HG02981 (cell line): ENCODE measurements around the gene TBC1D7.
A peak's percentile ranks its signal among the peaks of the same experiment; 100 is the strongest.

Experiments used
- ATAC-seq: cut with Tn5 transposase; IDR thresholded peaks from one replicate; pipeline ENCODE4 v1.9.1; 2021; ENCODE audit warnings: mild to moderate bottlenecking, moderate library complexity; ENCODE audit not compliant: unreplicated experiment

TBC1D7 gene

DNA sequence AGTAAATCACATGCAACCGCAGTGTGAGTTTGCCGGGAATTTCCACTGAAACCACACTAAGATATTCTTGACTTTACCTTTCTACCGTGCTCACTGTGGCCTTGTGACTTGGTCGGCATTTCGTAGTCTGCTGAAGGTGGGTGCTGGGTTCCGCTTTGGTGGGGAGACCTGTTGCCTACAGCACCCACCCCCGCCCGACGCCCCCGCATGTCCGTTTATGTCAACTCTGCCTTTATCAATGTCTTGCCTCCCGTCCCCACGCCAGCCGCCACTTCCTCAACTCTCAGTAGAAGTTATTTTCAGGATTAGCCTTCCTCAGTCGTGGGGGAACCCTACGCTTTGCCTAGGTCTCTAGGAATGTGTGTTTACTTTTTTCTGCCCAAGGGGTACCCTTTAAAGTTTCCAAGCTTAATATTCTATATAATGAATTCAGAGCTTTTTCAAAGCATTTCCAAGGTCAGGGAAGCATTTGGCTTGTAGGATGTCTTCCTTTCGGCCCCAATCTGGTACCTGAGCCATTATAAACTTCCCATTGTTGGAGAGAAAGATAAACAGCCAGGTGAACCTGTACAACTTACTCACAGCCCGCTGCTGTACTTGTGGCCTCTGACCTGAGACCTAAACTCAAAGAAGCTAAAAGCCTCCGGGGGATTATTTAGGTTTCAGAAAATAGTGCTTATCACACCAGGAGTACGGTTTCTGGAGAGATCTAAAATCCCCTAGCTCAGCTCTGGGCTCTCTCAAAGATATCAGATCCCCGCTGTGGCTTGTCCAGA is 54.2 kb downstream of the TBC1D7 start:
- ATAC-seq: peak; percentile 34

DNA sequence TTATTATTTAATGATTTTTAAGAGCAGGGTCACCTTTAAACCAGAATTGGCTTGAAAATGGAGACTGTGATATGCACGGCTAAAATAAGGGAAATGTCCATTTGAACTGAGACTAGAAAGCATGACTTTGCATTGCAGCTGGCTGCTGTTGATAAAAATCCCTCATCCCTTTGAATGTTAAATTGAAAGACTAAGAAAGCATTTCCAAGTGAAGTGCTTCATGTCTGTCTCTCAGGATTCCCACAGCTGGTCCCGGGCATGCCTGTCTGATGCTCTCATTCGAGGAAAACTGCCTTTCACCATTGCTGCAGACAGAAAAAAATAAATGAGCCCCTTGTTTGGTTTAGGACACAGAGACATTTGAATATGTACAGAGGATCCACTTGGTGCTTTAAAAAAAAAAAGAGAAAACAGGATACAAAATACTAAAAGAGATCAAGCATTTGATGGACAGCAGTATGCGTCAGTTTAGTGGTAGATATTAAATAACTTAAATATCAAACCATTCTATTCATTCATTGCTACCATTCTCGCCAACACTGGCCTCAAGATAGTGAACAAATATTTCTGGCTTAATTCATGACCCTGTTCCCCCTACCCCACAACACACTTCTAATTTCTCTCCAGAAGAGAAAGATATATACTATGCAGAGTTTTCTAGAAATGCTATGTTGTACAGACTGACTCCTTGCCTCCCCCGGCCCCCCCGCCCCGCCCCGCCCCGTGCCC is 55.0 kb downstream of the TBC1D7 start:
- no peak for ATAC-seq

DNA sequence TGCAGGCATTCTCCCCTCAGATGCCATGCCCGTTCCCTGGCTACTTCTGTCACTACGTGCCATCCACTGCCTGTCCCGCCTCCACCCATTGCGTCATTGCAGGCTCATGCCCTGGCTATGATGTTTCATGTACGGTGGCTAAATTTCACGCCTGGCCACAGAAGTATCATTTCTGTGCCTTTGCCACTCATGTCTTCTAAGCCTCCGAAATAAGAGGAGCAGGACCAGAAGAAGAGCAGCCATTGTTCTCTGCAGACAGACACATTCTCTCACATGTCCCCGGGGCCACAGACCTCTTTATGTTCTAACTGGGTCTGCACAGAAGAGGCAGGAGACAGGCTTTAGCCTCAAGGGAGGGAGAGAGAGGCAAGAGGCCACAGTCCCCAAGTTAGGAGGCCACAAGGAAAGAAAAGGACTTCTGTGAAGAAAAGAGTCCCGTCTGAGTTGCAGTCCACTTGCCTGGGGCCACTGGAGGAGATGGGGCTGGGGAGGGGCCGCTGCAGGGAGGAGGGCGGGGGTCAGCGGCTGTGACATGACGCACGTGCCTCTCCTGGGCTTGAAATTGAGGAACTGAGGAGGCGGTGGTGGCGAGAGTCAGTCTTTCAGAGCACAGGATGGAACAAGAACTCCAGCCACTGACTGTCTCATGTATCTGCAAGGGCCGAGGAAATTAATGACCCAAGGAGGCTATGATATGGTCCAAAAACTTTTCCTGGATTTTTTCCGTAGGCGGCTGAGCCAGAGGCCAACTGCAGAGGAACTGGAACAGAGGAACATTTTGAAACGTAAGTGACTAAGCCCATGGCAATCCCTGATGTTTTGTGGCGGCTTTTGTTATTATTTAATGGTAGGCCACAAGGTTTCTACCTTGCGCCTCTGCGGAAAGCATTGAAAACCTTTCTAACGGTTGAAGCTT is 55.9 kb downstream of the TBC1D7 start:
- peak; percentile 62 for ATAC-seq

DNA sequence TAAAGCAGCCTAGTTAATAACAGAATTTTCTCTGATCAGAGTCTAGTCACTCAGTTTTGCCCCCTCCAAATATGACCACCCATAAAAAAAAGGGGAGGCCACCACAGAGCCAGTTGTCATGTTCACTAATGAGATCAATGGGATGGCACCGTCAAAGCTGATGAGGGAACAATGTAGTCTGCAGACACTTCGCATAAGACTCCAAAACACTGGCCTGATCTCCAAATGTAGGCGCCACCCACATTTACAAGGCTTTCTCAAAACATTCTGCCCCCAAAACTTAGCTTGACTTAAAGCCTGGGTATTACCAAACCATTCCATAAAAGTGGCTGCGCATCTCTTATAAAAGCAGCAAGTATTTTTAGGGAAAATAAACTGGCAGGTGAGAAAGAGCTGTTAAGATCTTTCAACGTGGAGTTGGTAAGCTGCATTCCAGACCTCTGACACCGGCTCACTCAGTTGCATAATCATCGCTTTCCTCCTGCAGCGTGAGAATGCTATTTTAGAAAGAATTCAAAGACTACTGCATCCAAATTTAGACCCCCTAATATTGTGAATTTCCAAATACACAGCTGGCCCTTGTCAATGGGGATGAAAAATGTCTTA is 59.3 kb downstream of the TBC1D7 start:
- no peak for ATAC-seq

DNA sequence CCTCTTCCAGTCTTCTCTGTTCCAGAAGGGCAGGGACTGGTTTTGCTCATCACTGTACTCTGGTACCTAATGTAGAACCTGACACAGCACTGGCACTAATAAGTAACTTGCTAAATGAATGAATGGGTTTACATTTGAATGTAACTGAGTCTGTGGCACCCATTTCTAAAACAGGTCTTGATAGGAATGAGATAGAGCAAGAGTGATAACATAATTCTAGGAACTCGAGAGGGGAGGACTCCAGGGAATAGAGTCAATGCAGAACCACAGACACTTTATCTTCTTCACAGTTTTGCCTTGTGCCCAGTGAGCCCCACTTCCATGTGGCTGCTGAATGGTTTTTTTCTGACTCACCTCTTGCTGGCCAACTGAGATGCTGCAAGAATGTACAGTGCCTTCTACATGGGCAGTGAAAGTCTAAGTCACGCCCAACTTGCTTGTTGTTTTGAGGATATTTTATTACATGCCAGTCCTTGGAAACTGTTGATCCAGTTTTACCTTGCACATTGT is 61.1 kb downstream of the TBC1D7 start:
- no peak for ATAC-seq

DNA sequence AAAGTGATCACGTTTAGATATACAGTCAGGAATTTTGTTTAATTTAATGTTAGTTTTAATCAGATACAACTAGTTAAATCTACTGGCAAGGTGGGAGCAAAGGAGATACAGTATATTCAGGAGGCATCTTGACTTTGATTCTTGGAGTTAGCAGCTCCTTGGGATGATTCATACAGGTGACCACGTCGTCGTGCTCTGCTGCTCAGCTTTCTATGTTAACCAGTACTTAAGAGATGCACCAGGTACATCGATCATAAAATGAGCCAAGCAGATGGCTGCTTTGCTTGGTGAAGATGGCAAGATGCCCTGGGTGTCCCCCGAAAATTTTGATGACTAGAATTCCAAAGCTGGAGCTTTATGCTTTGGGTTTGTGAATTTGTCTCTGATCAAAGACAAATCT is 64.7 kb downstream of the TBC1D7 start:
- no peak for ATAC-seq

DNA sequence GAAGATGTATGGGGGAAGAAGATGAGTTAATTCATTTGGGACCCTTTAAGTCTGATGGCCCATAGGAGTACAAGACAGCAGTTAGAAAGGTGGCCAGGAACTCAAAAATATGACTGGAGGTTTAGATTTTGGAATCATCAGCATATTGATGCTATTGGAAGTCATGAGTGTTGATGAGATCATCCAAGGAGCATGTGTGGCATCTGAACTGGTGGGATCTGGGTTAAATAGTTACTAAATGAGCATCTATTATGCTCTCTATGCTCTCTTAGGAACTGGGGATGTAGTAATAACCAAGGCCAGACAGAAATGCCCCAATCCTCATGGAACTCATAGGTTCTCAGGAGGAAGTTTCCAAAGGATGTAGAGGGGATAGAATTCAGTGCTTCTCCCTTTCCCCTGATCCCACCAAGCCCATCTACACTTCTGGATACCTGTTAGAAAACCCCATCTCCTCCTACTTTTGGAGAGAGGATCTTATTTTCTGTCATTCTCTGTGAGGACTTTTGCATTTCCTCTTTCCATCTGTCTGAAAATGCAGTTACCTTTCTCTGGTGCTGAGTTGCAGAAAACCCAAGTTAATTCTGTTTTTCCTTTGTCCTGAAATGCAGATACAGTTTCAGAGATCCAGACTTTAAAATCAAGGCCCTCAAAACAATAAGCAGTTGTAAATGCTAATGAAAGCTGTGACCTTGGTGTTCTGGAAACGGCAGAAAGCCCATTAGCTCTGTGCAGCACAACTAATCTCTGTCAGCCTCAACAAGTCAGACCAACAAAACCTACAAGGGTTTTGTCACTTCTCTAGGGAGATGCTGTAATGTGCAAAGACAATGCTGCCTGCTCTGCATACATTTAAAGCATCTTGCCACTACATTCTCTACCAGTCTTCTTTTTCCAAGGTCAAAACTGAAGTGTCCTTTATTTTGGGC is 65.8 kb downstream of the TBC1D7 start:
- no peak for ATAC-seq

DNA sequence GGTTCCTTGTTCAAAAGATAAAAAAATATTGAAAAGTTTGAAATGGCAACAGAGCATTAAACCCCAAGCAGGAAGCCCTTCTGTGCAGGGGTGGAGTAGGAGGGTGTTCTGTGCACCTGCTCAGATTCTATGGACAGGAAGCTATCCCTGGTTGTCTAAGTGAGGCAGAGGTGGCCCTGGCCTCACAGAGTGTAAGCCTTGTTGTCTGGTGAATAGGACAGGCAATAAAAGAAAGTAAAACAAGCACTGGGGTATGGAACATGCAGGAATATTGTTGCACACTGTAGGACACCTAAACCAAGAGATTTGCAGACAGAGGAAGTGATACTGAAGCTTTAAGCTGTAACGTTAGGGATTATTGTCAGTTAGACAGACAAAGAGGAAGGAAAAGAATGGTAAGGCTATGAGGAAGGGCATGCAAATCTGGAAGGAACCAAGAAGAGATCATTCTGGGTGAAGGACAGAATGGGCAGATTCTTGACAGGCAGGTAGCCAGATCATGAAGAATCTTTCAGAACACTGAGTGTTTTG is 66.8 kb downstream of the TBC1D7 start:
- ATAC-seq: peak; percentile 47

DNA sequence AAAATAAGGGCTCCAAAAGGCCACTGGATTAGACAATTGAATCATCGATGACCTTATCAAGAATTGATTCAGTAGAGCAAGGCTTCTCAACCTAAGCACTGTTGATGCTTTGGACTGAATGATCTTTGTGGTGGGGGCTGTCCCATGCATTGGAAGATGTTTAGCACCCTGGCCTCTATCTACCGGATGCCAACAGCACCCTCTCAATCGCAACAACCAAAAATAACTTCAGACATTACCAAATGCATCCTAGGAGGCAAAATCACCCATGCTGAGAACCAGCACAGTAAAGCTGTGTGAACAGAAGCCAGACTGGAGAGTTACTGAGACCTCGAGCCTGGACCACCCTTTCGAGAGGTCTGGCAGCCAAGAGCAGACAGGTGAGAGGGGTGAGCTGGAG is 67.5 kb downstream of the TBC1D7 start:
- ATAC-seq: no peak

DNA sequence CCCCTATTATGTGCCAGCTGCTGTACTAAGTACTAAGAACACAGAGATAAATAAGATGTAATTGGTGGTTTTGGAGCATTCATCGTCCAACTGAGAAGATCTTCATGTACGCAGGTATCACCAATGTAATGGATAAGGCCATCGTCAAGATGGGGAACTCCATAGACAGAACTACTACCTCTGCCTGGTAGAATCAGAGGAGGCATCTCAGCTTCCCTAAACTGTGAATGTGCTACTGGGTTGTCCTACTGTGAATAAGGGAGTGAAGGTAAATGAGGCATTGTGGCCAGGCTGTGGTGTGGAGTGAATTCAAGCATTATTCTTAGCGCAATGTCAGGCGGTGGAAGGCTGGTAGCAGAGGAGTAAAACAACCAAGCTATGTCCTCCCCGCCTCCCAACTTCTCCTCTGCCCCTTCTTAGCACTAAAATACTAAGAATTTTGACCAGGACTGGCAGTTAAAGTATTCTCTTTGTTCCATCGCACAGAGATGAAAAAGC is 68.2 kb downstream of the TBC1D7 start:
- no peak for ATAC-seq

DNA sequence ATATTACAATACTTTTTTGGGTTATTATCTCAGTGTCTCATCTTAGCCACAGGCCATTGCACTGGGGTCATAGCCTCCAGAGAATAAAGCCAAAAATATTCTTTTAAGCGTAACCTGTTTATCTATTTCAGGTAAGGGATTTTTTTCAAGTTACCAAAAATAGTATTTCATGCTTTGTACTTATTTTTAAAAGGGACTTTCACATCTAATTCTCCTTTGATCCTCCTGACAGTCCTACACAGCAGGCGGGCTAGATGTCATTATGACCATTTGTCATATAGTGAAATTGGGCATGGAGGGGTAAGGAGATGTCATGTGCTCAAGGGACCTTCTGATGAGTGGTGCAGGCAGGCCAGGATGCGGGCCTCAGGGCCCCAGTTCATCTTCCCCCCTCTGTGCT is 68.9 kb downstream of the TBC1D7 start:
- ATAC-seq: no peak

DNA sequence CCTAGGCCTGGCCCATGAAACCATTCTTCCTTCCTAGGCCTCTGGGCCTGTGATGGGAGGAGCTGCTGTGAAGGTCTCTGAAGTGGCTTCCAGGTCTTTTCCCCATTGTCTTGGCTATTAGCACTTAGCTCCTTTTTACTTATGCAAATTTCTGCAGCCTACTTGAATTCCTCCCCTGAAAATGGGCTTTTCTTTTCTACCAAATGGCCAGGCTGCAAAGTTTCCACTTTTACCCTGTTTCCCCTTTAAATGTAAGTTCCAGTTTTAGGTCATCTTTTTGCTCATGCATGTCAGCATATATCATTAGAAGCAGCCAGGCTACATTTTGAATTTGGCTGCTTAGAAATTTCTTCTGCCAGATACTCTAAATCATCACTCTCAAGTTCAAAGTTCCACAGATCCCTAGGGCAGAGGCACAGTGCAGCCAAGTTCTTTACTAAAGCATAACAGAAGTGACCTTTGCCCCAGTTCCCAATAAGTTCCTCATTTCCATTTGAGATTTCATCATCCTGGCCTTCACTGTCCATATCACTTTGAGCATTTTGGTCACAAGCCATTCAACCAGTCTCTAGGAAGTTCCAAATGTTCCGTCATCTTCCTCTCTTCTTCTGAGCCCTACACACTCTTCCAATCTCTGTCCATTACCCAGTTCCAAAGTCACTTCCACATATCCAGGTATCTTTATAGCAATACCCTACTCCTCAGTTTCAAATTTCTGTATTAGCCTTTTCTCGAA is 71.9 kb downstream of the TBC1D7 start:
- ATAC-seq: no peak
